HG03520 (cell line): Measurements from ENCODE around the gene ADARB2.

Experiments
- ATAC-seq: cut with Tn5 transposase; IDR thresholded peaks from one replicate; pipeline ENCODE4 v1.9.1; 2021; ENCODE audit warnings: mild to moderate bottlenecking, moderate library complexity; ENCODE audit not compliant: unreplicated experiment

ADARB2 gene

GRCh38 chr10:1532636-1533035 lies 204.7 kb downstream of the ADARB2 start:
- ATAC-seq = no peak

DNA sequence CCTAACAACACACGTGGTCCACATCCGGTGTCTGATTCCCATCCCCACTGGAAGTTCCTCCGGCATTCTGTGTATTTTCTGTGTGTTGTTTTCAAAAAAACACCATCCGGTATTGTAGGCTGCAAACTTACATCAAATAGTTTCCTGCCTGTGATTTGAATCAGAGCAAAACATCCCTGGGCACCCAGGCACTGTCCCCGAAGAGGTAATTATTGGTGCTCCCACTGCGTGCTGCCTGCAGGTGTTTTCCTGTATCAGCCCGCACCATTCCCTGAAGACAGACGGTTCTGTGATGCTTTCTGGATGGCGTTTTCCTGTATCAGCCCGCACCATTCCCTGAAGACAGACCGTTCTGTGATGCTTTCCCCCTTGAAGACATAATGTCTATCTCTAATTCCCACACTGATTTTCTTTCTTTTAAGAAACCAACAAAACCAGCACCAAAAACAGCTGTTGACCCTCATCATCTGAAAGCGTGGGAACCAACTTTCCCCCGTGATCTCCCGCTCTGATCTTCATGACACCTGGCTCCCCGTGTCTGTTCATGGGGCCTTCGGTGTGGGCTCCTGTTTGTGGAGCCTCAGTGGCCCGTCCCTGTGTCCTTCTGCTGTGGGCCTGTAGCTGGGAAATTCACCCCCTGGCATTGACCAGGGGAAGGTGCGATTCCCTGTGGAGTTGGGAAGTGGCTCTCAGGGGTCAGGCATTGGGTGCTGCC lies 205.3 kb downstream of the ADARB2 start:
- ATAC-seq = no peak

DNA sequence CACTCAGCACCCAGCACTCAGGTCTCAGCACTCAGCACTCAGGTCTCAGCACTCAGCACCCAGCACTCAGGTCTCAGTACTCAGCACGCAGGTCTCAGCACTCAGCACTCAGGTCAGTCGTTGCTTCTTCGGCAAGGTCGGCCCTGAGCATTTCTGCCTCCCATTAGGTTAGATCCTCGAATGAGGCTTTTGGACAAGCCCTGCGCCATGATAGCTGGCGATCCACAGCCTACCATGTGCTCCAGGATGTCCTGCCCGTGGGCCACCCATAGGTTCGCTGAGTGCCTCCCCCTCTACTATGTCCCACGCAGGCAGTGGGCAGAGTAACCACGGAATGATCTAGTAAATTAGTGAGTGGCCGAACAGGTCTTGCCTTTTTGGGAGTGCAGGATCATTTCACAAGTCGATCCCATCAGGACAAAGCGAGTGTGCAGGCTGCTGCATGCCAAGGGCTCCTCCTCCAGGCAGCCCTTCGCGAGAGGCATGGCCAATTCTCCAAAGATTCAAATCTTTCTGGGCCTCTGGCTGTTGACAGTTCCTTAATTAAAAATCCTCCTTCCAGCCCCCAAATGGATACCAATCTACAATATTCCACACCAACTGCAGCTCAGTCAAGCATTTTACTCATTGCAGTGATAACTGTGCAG lies 206.3 kb downstream of the ADARB2 start:
- no peak for ATAC-seq

GRCh38 chr10:1529806-1530413 lies 207.4 kb downstream of the ADARB2 start:
- no peak for ATAC-seq

DNA sequence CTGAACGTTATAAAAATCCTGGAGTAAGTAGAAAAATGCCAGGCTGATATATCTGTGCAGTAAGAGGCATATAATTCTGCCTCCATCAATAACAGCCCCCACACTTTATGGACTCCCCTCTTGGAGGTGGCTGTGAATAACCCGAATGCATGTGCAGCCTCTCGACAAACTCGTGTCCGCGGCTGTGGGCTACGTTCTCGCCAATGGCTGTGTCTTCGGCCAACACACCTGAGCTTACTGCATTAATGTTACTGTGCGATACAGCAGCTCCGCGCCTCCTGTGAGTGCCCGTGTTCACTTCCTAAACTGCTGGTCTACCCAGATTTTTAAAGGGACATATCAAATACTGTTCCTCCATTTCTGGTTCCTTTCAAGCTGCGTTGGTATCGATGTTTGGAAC lies 209.4 kb downstream of the ADARB2 start:
- no peak for ATAC-seq

GRCh38 chr10:1526436-1527055 lies 210.8 kb downstream of the ADARB2 start:
- ATAC-seq = no peak

DNA sequence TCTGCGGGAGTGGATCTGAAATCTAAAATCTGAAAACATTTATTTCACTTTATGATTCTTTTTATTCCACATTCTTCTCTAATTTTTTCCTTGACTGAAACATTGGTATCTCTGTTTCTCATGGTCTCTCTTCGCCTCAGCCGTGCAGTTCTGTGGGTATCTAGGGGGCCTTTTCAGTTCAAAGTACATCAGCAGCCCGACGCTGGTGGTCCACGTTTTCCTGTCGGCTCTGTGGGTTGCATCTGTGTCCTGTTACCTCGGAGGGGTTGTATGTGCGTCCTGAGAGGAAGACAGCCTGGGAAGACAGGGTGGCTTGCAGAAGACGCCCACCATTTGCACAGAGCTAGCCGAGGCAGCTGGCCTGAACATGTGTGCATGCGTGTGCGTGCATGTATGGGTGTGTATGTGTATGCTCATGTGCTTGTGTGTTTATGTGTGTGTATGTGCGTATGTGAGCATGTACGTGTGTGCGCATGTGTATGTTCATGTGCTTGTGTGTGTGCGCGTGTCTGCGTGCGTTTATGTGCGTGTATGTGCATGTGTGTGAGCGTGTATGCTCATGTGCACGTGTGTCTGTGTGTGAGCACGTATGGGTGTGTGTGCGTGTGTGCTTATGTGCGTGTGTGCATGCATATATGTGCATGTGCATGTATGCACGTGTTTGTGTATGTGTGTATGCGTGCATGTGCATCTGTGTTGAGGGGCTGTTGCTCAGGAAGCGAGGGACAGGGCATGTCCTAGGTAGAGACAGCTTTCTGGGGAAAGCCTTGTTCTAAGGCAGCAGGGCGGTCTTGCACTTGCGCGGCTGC lies 211.8 kb downstream of the ADARB2 start:
- ATAC-seq = no peak

DNA sequence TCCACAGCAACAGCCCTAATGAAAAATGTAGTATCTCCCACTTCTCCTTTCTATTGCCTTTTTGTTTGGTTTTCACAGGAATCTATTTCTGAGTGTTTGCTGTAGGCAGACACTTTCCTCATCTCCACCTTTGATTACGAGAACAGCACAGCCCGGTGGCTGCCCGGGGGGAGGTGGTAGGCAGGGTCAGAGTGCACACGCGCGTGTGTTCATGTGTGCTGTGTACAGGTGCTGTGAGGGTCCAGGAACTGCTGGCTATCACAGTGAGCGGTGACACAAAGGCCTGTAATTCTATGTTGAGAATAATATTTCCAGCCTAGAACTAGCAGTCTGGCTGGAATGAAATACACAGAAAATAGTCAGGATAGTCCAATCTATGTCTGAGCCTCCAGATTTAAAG lies 212.8 kb downstream of the ADARB2 start:
- no peak for ATAC-seq

DNA sequence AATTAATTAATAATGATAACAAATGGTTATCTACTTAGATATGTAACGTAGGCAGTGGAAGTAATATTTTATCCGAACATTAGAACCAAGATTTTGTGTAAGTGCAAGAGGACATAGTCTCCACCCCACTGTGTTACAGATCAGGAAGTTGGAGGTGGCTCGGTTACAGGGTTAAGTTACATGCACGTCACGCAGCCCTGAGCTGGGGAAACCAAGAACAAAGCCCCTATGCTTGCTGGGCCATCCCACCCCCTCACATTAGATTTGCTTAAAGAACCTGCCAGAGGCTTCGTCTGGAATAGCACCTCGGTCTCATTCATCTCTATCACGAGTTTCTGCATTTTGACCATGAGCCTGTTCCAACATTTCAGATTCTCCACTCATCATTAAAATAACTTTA lies 214.1 kb downstream of the ADARB2 start:
- no peak for ATAC-seq

DNA sequence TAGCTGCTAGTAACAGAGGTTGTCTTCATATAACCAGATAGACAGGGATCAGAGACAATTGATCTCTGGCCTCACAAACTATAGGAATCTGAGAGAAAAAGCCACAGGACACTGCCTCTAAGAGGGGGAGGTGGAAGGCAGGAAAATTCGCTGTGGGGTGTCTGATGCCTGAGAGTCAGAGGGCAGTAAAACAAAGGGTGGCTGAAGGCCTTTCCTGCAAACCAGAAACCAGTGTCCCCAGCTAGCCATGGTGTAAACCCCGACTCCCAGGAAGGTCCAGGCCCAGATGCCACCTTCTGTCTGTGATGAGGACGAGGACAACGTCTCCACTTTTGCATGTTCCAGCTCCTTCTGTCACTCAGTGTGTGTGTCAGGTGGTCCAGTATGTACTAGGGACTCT lies 215.1 kb downstream of the ADARB2 start:
- no peak for ATAC-seq

- ATAC-seq = no peak
Observed at GRCh38 chr10:1521741-1522140, 215.6 kb downstream of the ADARB2 start.

GRCh38 chr10:1520909-1521565 lies 216.3 kb downstream of the ADARB2 start:
- ATAC-seq = no peak

DNA sequence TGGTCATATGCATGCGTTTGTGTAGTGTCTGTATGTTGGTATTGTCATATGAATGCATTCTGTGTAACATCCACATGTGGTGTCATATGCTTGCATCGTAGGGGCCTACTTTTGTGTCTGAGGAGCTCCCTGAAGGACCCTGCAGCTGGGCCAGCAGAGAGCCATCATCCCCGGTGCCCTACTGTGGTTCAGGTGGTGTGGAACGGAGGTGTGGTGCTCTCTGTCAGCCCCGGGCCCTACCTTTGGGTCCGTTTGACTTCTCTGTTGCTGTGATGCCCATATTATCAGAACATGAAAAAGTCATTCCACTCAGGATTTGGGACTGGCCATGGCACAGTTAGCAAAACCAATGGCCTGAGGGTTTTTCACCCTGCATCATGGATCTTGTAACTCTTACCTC lies 217.9 kb downstream of the ADARB2 start:
- no peak for ATAC-seq

DNA sequence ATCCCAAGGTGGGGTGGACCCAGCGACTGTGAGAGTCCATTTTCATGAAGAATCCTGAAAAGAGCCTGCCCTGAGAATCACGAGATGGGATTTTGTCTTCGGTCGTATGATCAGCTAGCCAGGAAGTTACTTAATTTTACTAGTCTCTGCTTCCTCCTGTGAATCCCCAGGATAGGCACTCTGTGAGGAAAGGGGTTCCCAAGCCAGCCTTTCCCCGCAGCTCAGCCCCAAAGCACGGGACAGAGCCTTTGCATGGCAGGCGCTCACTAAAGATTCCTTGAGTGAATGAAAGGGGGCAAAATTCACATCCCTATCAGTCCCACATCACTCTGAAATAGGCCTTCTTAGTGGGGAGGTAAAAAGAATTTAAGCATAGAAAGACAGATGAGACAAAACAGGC lies 219.6 kb downstream of the ADARB2 start:
- ATAC-seq = no peak

GRCh38 chr10:1516492-1517165 lies 220.7 kb downstream of the ADARB2 start:
- ATAC-seq = no peak

GRCh38 chr10:1515780-1516491 lies 221.4 kb downstream of the ADARB2 start:
- ATAC-seq = no peak

DNA sequence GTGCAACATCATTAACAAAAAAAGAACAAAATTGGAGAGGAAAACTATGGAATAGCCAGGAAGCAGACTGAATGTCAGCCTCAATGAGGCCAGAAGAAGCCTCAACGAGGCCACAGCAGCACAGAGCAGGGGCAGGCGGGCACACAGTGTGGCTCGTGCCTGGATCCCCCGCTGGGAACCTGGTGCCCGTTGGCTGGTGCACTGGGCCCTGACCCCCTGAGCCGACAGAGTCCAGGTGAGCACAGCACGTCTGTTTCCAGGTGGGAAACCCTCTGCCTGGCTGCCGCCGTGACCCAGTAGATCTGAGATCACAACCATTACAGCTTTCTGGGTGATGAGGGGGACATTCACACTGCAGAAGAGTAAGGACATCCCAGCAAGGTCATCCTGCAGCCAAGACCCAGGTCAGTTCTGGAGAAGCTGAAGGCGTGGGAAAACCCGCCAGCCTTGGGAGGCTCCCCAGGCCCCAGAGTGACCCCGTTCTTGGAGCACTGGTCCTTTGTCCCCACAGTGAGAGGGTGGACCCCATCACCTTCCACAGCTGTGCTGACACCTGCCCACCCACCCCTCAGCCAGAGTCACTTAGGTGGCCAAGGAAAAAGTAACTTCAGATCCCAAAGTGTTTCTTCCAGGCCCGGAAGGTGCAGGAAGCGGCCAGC lies 222.1 kb downstream of the ADARB2 start:
- ATAC-seq = no peak

- no peak for ATAC-seq
Observed at GRCh38 chr10:1514681-1515080, 222.6 kb downstream of the ADARB2 start.

GRCh38 chr10:1513221-1513620 lies 224.1 kb downstream of the ADARB2 start:
- ATAC-seq = no peak
